ENCODE data around the gene SLC27A3.

DNA sequence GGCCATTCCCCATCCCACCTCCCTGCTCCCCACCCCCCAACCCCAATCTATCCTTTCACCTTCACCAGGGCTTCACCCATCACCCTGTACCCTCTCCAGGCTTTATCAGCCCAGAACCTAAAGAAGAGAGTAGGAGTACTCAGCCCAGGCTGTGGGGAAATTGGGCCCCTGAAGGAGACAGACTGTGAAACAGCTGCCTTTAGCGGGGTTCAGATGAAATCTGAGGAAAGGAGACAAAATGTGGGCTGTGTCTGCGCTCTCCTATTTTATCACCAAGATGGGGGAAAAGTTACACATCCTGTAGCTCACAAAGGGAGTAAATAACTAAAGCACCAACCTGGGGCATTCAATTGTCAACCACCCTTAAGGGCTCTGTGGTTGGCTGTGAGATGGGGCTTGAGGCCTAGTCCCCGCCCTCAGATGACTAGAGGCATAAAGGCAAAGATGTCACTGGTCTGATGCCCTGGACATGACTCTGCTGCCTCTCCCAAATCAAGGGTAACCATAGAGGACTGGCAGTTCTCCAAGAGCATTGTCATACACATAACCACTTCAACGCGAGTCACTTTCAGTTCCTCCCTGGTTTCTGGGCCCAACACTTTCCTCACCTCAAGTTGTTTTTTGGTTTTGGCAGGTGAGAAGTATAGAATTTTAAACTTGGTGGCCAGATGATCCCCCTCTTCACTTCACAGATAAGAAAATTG is 30.0 kb downstream of the SLC27A3 start:
- no peak for TF ChIP-seq POLR2A (IDR thresholded peaks at IDR 0.05; ENCODE audit: extremely low read depth, insufficient read length)
- TF ChIP-seq, protein P1, sequence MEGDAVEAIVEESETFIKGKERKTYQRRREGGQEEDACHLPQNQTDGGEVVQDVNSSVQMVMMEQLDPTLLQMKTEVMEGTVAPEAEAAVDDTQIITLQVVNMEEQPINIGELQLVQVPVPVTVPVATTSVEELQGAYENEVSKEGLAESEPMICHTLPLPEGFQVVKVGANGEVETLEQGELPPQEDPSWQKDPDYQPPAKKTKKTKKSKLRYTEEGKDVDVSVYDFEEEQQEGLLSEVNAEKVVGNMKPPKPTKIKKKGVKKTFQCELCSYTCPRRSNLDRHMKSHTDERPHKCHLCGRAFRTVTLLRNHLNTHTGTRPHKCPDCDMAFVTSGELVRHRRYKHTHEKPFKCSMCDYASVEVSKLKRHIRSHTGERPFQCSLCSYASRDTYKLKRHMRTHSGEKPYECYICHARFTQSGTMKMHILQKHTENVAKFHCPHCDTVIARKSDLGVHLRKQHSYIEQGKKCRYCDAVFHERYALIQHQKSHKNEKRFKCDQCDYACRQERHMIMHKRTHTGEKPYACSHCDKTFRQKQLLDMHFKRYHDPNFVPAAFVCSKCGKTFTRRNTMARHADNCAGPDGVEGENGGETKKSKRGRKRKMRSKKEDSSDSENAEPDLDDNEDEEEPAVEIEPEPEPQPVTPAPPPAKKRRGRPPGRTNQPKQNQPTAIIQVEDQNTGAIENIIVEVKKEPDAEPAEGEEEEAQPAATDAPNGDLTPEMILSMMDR (IDR thresholded peaks at IDR 0.05; ENCODE audit: low read depth, low read length): no peak
- TF ChIP-seq, protein P2, sequence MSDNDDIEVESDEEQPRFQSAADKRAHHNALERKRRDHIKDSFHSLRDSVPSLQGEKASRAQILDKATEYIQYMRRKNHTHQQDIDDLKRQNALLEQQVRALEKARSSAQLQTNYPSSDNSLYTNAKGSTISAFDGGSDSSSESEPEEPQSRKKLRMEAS (IDR thresholded peaks at IDR 0.05; ENCODE audit: low read depth, low read length): no peak
- TF ChIP-seq MYC (IDR thresholded peaks at IDR 0.05; ENCODE audit: low read depth, low read length): no peak
